HG03095 (cell line): Measurements from ENCODE around the gene TFAP2B.

Experiments
- ATAC-seq: cut with Tn5 transposase; IDR thresholded peaks from one replicate; pipeline ENCODE4 v1.9.1; 2021; ENCODE audit warnings: moderate library complexity; ENCODE audit not compliant: unreplicated experiment

The TFAP2B gene

GRCh38 chr6:50818673-50819072 lies at the start of gene TFAP2B:
Gene TFAP2B, plus strand, starts transcription at chr6:50818871. Its CDS starts 21 bp downstream, at chr6:50818892.
- ATAC-seq, result no peak

GRCh38 chr6:50778696-50779095 lies 40.0 kb upstream of the TFAP2B start:
- no peak for ATAC-seq

DNA sequence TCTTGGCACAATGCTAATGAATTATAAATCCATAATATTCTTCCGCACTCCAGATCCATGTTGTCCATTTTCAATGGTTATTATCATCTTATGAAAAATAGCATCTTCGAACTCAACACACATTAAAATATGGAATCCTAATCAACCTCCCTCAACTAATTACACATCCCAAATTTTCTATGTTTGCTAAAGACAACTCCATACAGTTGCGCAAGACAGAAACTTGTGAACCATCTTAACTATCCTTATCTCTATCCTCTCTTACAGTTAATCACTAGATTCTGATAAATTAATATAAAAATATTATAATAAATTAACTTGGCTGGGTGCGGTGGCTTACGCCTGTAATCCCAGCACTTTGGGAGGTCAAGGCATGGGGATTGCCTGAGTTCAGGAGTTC lies 38.3 kb upstream of the TFAP2B start:
- ATAC-seq, result no peak

GRCh38 chr6:50785921-50786320 lies 32.8 kb upstream of the TFAP2B start:
- ATAC-seq, result no peak

DNA sequence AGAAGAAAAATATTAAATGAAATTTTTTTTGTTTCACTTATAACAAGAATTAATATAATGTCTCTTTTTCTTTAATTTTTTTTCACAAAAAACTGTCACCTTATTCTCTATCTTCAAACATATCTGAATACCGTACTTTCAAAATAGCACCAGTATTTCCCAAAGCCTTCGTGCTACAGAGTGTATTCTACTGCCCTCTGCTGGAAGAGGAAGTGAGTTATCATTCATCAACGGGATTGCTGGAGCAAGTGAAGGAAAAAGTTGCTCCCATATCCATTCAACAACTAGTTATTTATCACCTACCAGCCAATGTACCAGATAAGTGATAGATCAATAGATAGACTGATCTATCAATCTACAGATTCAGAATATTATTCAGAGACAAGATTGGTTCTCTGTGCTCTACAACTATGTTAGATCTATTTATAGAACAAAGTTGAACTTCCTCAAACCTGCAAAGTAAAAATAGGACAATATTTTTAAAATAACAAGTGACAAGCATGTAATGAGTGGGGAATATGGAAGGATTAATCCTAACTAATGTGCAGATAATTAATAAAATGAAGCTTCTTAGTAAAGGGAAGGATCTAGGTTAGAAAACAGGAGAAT lies 26.7 kb upstream of the TFAP2B start:
- no peak for ATAC-seq

DNA sequence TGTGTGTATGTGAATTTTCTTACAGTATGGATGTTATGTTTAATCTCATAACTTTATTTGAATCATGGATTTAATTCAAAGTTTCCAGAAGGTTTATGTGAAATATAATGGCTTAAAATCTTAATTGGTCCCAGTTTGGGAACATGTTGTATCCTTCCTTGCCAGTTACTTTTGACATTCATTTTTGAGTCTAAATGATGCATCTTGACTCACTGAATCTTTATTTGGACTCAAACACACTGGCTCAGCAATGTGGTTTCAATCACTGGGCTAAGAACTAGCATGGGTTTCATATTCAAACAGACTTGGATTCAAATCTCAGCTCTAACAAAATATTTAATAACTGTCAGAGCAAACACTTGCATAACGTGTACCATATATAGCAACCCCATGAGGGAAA lies 25.9 kb upstream of the TFAP2B start:
- ATAC-seq, result no peak

DNA sequence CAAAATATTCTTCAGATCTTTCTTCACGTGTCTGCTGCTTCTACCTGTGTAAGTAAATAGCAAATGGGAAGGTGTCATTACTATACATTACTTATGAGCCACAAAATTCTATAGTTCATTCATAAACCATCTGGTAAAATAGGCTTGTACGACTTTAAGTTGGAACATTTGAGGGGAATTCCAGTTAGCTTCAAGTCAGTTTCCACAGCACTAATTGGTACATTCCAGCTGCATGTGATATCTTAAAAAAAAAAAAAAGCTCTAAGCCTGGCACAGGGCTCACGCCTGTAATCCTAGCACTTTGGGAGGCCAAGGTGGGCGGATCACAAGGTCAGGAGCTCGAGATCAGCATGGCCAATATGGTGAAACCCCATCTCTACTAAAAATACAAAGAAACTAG lies 23.1 kb upstream of the TFAP2B start:
- no peak for ATAC-seq

GRCh38 chr6:50804283-50804682 lies 14.4 kb upstream of the TFAP2B start:
- no peak for ATAC-seq

DNA sequence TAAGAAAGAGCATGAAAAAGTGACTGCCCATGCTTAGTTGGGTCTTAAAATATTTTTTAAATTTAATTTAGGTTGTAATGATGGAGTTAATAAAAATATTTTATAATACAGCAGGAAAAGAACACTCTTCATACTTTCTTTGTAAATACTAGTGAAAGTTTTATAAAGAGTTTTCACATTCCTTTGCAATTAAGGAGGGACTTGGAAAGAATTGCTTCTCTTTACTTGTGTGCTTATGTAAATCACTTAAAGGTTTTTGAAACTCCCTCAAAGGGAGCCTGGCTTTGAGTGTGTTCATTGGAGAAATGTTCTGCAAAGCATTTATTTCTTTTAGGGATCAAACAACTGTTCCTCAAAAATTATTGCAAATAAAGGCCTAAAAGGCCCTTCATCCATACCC lies 11.6 kb upstream of the TFAP2B start:
- ATAC-seq, result no peak

- ATAC-seq, result peak; percentile 44
Measured at GRCh38 chr6:50815436-50816114, 3.1 kb upstream of the TFAP2B start.

DNA sequence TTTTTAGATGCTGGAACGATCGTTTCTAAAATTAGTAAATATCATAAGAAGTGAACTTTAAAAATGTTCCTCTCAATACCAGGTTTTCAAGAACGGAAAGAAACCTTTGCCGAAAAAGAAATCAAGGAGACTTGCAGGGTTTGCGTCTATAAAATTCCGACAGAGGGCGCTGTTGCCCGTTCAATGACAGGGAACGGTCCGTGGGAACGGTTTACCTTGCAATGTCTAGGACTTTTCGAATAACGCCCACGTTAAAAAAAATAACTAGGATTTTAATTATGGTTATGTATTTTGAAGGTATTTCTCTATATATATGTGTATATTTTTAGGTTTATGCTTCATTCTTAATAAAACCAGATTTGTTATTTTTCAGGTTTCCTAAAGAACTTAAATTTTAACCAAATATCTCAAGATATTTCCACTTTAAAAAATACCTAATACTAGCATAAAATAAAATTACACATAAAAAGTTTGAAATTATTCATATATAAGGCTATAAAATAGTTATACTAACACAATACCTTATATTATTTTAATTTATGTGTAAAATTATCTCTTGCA lies 2.5 kb upstream of the TFAP2B start:
- ATAC-seq, result peak; percentile 62

GRCh38 chr6:50816947-50817645 lies 1.6 kb upstream of the TFAP2B start:
- no peak for ATAC-seq

DNA sequence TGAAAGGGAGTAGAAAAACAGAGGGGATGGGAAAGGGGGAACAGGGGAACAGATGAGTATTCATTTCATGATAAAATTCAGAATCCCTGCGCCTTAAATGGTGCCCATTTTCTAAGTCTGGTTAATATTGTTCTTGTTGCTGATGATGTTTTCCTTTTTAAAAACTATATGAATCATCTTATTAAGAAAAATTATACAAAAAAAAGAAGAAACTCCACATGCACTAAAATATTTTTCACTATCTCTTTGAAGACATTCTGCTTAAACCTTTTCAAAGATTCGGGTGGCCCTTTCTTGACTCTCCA lies 1.1 kb upstream of the TFAP2B start:
- no peak for ATAC-seq

DNA sequence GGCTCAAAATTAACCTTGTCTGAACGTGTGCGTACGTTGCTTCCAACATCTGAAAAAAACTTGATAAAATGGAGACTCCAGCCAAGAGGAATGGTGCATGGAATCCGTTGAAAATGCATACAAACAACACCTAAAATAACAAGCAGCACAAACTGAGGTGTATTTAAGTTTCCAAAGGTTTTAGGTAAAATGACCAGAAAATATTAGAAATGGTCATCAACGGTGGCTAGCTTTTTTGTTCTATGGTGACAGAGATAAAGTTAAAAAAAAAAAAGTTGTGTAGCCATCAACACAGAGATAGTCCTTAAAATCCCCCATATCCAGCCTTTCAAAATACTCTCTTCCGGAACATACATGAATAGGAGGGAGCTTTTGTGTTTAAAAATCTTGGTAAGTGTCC lies 651 bp upstream of the TFAP2B start:
- no peak for ATAC-seq

GRCh38 chr6:50819466-50819903 lies 814 bp downstream of the TFAP2B start:
- no peak for ATAC-seq

GRCh38 chr6:50819904-50820868 lies 1.5 kb downstream of the TFAP2B start:
- no peak for ATAC-seq

DNA sequence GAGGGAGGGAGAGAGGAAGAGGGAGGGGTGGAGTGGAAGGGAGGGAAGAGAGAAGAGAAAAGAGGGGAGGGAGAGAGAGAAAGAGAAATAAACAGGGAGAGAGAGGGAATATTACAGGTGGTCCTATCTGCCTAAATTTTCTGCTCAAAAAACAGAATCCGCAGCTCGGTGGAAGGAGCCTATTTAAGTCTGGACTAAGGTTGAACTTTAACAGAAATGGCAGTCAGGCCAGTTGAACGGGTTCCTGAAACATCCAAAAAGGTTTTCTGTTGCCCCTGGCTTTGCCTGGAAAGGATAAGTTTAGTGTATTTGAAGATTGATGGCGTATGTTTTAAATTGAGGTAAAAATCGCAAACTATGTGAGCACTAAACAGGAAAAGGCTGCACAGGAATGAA lies 2.2 kb downstream of the TFAP2B start:
- no peak for ATAC-seq

DNA sequence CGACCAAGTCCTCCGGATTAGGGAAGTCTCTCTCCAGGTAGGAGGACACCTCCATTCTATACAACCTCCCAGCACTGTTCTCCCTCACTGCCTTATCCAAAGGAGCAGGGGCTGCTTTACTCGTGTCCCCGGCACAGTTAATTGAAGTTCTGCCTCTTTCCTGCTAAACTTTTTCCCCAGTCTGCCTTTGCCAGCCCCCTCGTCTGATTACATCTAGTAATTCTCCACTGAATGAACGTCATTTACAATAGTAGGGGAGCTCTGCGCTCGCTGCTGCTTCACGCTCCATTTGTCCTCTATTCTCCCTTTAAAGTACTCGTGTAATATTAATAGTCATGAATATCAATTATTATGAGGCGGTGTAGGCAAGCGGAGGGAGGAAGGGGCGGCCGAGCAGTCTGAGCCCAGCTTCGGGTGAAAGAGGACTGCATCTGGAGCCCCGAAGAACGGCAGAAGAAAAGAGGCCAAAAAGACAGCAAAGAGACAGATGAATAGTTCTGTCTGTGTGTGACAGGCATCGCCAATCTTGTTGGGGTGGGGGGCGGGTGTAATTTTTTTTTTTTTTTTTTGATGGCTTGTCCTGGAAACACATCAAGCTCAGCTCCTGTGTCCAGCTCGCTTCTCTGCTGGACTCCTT lies 2.9 kb downstream of the TFAP2B start:
- ATAC-seq, result no peak

DNA sequence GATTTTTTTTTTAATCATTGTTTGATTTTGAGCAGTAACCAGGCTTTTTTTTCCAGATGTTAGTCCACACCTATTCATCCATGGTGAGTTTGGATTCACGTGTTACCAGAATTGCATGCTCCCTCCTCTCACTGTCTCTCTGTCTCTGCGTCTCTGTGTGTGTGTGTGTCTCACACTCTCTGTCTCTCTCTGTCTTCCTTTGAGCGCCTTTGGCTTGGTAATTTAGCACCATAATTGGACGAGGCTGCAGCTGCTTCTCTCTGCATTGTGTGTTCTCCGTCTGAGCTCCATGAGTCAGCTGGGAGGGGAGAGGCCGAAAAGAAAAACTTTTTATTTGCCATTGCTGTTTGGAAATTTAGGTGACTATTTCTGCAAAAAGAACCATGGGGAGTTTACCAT lies 3.4 kb downstream of the TFAP2B start:
- ATAC-seq, result no peak

DNA sequence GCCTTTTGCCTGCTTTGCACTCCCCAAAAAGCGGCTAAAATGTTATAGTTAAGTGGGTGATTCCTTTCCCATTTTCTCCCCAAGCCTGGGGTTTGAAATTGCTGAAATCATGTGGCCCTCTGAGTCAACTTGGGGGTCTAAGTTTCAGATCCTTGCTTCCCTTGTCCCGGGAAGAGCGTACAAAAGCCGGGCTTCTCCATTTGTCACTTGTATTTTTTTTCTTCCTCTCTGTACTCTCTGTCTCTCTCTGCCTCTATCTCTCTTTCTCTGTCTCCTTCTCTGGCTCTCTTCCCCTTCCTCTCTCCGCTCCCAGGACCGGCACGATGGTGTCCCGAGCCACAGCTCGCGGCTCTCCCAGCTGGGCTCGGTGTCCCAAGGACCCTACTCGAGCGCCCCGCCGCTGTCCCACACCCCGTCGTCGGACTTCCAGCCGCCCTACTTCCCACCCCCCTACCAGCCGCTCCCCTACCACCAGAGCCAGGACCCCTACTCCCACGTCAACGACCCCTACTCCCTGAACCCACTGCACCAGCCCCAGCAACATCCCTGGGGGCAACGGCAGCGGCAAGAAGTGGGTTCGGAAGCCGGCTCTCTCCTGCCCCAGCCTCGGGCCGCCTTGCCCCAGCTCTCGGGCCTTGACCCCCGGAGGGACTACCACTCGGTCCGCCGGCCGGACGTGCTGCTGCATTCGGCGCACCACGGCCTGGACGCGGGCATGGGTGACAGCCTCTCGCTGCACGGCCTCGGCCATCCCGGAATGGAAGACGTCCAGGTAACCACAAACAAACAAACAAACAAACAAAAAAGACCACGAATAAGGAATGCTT lies 4.6 kb downstream of the TFAP2B start:
- no peak for ATAC-seq
